Measurements from ENCODE around the gene CHAF1A.

- TF ChIP-seq NR2C2 (CRISPR knock-in tag; IDR thresholded peaks at IDR 0.05): no peak
- no peak for TF ChIP-seq CTCF (IDR thresholded peaks at IDR 0.05)
- TF ChIP-seq TEAD4 (CRISPR knock-in tag; IDR thresholded peaks at IDR 0.05): no peak
- no peak for TF ChIP-seq CREB1 (CRISPR knock-in tag; IDR thresholded peaks at IDR 0.05)
- no peak for TF ChIP-seq OVOL2 (CRISPR knock-in tag; IDR thresholded peaks at IDR 0.05; ENCODE audit: borderline replicate concordance)
- no peak for TF ChIP-seq SP1 (CRISPR knock-in tag; conservative IDR thresholded peaks at IDR 0.05)
- no peak for TF ChIP-seq PRDM15 (CRISPR knock-in tag; IDR thresholded peaks at IDR 0.05)
- no peak for TF ChIP-seq JUN (CRISPR knock-in tag; IDR thresholded peaks at IDR 0.05)
- no peak for TF ChIP-seq FOXJ3 (CRISPR knock-in tag; IDR thresholded peaks at IDR 0.05; ENCODE audit: borderline replicate concordance)
- TF ChIP-seq FOXP1 (CRISPR knock-in tag; IDR thresholded peaks at IDR 0.05; ENCODE audit: borderline replicate concordance): no peak
- no peak for TF ChIP-seq ZNF317 (CRISPR knock-in tag; IDR thresholded peaks at IDR 0.05; ENCODE audit: borderline replicate concordance, low read depth)
Observed at GRCh38 chr19:4446704-4447200, 44.3 kb downstream of the CHAF1A start.
